Breast epithelium (tissue), 3 donors: ENCODE measurements around the gene PCSK5.
"Not testable (repeated sequence)": the region's sequence is repeated elsewhere in the genome, so short reads cannot be mapped to it uniquely, and the experiment has no call there.

Experiments used
- CTCF ChIP-seq, 3 donors: fragments of 450-650 bp; IDR thresholded peaks; one replicate each; pipeline ENCODE4 v1.5.1; 2016 to 2017; ENCODE audit warnings: antibody characterized with exemption in 3 of 3, mild to moderate bottlenecking in 3 of 3, moderate library complexity in 3 of 3
- POLR2A ChIP-seq: fragments of 450-650 bp; IDR thresholded peaks from one replicate; pipeline ENCODE4 v1.6.1; 2016; ENCODE audit warnings: antibody characterized with exemption, mild to moderate bottlenecking, moderate library complexity

GRCh38 chr9:75868526-75868925 lies 21.9 kb upstream of the PCSK5 start:
- not testable (repeated sequence) for TF ChIP-seq CTCF (IDR thresholded peaks at IDR 0.05); POLR2A
